HAP-1 (cell line): ENCODE data around the gene NHLRC4.
A peak's percentile ranks its signal among the peaks of the same experiment; 100 is the strongest.

Experiments
- DNase-seq, 2 experiments: peaks; one replicate each; pipeline ENCODE4 v3.0.0-alpha.2; 2016 to 2020; ENCODE audit warnings: low spot score in 2 of 2
- H3K27me3 ChIP-seq: fragments of 250-450 bp; sonication (Bioruptor Pico); 2 replicates; pipeline ENCODE4 v1.5.1; 2020; ENCODE audit warnings: low read depth, mild to moderate bottlenecking, moderate library complexity
- H3K36me3 ChIP-seq: fragments of 250-450 bp; sonication (Bioruptor Pico); replicated peaks from 2 replicates; pipeline ENCODE4 v1.5.1; 2020; ENCODE audit warnings: mild to moderate bottlenecking
- H3K4me1 ChIP-seq: fragments of 250-450 bp; sonication (Bioruptor Pico); 2 replicates; pipeline ENCODE4 v1.5.1; 2020; ENCODE audit warnings: mild to moderate bottlenecking
- H3K4me3 ChIP-seq: fragments of 250-450 bp; sonication (Bioruptor Pico); 2 replicates; pipeline ENCODE4 v1.5.1; 2020; ENCODE audit warnings: mild to moderate bottlenecking, moderate library complexity
- H3K9me3 ChIP-seq: fragments of 250-450 bp; sonication (Bioruptor Pico); 2 replicates; pipeline ENCODE4 v1.5.1; 2020; ENCODE audit warnings: mild to moderate bottlenecking, moderate library complexity
- in situ Hi-C: fragments of 300-500 bp; cut with MboI; formaldehyde crosslinking; loops from 3 replicates; pipeline ENCODE4 v1.14.3; 2020; ENCODE audit warnings: low sequenced_read_pairs, inconsistent platforms, mixed read lengths

The NHLRC4 gene

GRCh38 chr16:526181-527014, 40.4 kb upstream of the NHLRC4 start:
- DNase-seq, result peak; percentile 33 to 64
- peaks cover 19% of the 10 kb centered on the region for H3K36me3 ChIP-seq
- H3K4me1 ChIP-seq, result peaks cover 11% of the 10 kb centered on the region
- in situ Hi-C loops, result no loop called here
- no peaks in the 10 kb centered on the region for H3K27me3 ChIP-seq
- peak overlapping the region; percentile 68 for H3K4me3 ChIP-seq
- no peaks in the 10 kb centered on the region for H3K9me3 ChIP-seq

- in situ Hi-C loops, result no loop called here
- DNase-seq, result peak; percentile 70 to 90
- Histone ChIP-seq H3K4me3 (peak within 1 kb of the TSS; percentile 73), H3K4me1 (peaks cover 11% of the 10 kb centered on the region), H3K27me3 (no peaks in the 10 kb centered on the region), H3K36me3 (peaks cover 19% of the 10 kb centered on the region), H3K9me3 (no peaks in the 10 kb centered on the region)
These were observed 39.5 kb upstream of the NHLRC4 start, which contains the start of gene CAPN15 for GRCh38 chr16:527015-527903. TSS of gene CAPN15 (plus strand) at chr16:527712. CDS start at chr16:546839, 19,127 bp downstream.

GRCh38 chr16:528111-529011, 38.4 kb upstream of the NHLRC4 start:
- Histone ChIP-seq H3K4me1 (peaks cover 11% of the 10 kb centered on the region), H3K4me3 (peak overlapping the region; percentile 73), H3K27me3 (no peaks in the 10 kb centered on the region), H3K9me3 (no peaks in the 10 kb centered on the region), H3K36me3 (peaks cover 19% of the 10 kb centered on the region)
- peak in 1 of 2 experiments; percentile 43 for DNase-seq
- in situ Hi-C loops, result no loop called here

- peaks cover 11% of the 10 kb centered on the region for H3K4me1 ChIP-seq
- no peaks in the 10 kb centered on the region for H3K9me3 ChIP-seq
- peak overlapping the region; percentile 73 for H3K4me3 ChIP-seq
- in situ Hi-C loops, result no loop called here
- peaks cover 19% of the 10 kb centered on the region for H3K36me3 ChIP-seq
- no peak for DNase-seq
- H3K27me3 ChIP-seq, result no peaks in the 10 kb centered on the region
These were observed 37.7 kb upstream of the NHLRC4 start for GRCh38 chr16:529012-529575.

GRCh38 chr16:530111-530817, 36.5 kb upstream of the NHLRC4 start:
- no peaks in the 10 kb centered on the region for H3K9me3 ChIP-seq
- in situ Hi-C loops, result no loop called here
- H3K36me3 ChIP-seq, result peaks cover 16% of the 10 kb centered on the region
- no peak overlapping the region for H3K4me3 ChIP-seq
- H3K27me3 ChIP-seq, result no peaks in the 10 kb centered on the region
- no peak for DNase-seq
- H3K4me1 ChIP-seq, result peaks cover 11% of the 10 kb centered on the region

GRCh38 chr16:531494-532125, 35.2 kb upstream of the NHLRC4 start:
- no peaks in the 10 kb centered on the region for H3K9me3 ChIP-seq
- H3K36me3 ChIP-seq, result peaks cover 18% of the 10 kb centered on the region
- DNase-seq, result no peak
- in situ Hi-C loops, result no loop called here
- no peaks in the 10 kb centered on the region for H3K27me3 ChIP-seq
- H3K4me1 ChIP-seq, result no peaks in the 10 kb centered on the region; the same call in 1 of the 2 replicates
- no peak overlapping the region for H3K4me3 ChIP-seq

- DNase-seq, result no peak
- Histone ChIP-seq H3K4me3 (no peak overlapping the region), H3K27me3 (no peaks in the 10 kb centered on the region), H3K9me3 (no peaks in the 10 kb centered on the region), H3K36me3 (peaks cover 19% of the 10 kb centered on the region), H3K4me1 (no peaks in the 10 kb centered on the region; the same call in 1 of the 2 replicates)
- in situ Hi-C loops, result no loop called here
These were observed 33.2 kb upstream of the NHLRC4 start for GRCh38 chr16:533391-534123.

- no peaks in the 10 kb centered on the region; the same call in 1 of the 2 replicates for H3K4me1 ChIP-seq
- H3K4me3 ChIP-seq, result no peak overlapping the region
- no peak for DNase-seq
- in situ Hi-C loops, result no loop called here
- no peaks in the 10 kb centered on the region for H3K27me3 ChIP-seq
- H3K36me3 ChIP-seq, result peaks cover 19% of the 10 kb centered on the region
- H3K9me3 ChIP-seq, result no peaks in the 10 kb centered on the region
These were observed 32.7 kb upstream of the NHLRC4 start for GRCh38 chr16:534135-534534.

GRCh38 chr16:534856-535445, 31.9 kb upstream of the NHLRC4 start:
- H3K4me1 ChIP-seq, result no peaks in the 10 kb centered on the region
- H3K9me3 ChIP-seq, result no peaks in the 10 kb centered on the region
- in situ Hi-C loops, result no loop called here
- DNase-seq, result no peak
- no peak overlapping the region for H3K4me3 ChIP-seq
- peaks cover 11% of the 10 kb centered on the region for H3K36me3 ChIP-seq
- no peaks in the 10 kb centered on the region for H3K27me3 ChIP-seq

- H3K27me3 ChIP-seq, result no peaks in the 10 kb centered on the region
- peaks cover 7% of the 10 kb centered on the region for H3K36me3 ChIP-seq
- no peak for DNase-seq
- no peaks in the 10 kb centered on the region for H3K4me1 ChIP-seq
- H3K9me3 ChIP-seq, result no peaks in the 10 kb centered on the region
- H3K4me3 ChIP-seq, result no peak overlapping the region
- in situ Hi-C loops, result no loop called here
These were observed 31.1 kb upstream of the NHLRC4 start for GRCh38 chr16:535446-536405.
